HEK293 (cell line): ENCODE data around the gene PRKAB2.

Source experiments
- EGR2 ChIP-seq: fragments of 450-650 bp; formaldehyde crosslinking; IDR thresholded peaks from 2 replicates; pipeline ENCODE4 v1.5.1; 2016; ENCODE audit warnings: low read depth, missing biosample characterization, missing genetic modification characterization
- GLIS2 ChIP-seq: fragments of 450-650 bp; formaldehyde crosslinking; IDR thresholded peaks from 2 replicates; pipeline ENCODE4 v1.5.1; 2016; ENCODE audit warnings: missing biosample characterization, missing genetic modification characterization
- HOXC10 ChIP-seq: sonication (generic); formaldehyde crosslinking; IDR thresholded peaks from 2 replicates; pipeline ENCODE4 v1.8.1; 2023; ENCODE audit warnings: mild to moderate bottlenecking, missing genetic modification reagents
- KLF1 ChIP-seq: fragments of 450-650 bp; formaldehyde crosslinking; IDR thresholded peaks from 2 replicates; pipeline ENCODE4 v1.5.1; 2016; ENCODE audit warnings: missing biosample characterization, missing genetic modification characterization
- ZNF146 ChIP-seq: fragments of 450-650 bp; formaldehyde crosslinking; IDR thresholded peaks from 2 replicates; pipeline ENCODE4 v1.5.1; 2016; ENCODE audit warnings: missing biosample characterization, missing genetic modification characterization
- ZNF23 ChIP-seq: fragments of 450-650 bp; formaldehyde crosslinking; IDR thresholded peaks from 2 replicates; pipeline ENCODE4 v1.5.1; 2016; ENCODE audit warnings: missing biosample characterization, missing genetic modification characterization, borderline replicate concordance
- ZNF274 ChIP-seq, 2 experiments: fragments of 200-500 bp in 1 of 2; fragments of 450-650 bp in 1 of 2; sonication (Bioruptor generic) in 1 of 2; formaldehyde crosslinking in 1 of 2; IDR thresholded peaks; 2 replicates each; pipeline versions ENCODE4 v1.5.1 to v1.6.1; 2014 to 2016; ENCODE audit warnings: borderline replicate concordance in 1 of 2, inconsistent platforms in 1 of 2, low read length in 1 of 2, missing biosample characterization in 1 of 2, missing genetic modification characterization in 1 of 2
- ZNF302 ChIP-seq: fragments of 450-650 bp; formaldehyde crosslinking; IDR thresholded peaks from 2 replicates; pipeline ENCODE4 v1.5.1; 2016; ENCODE audit warnings: missing biosample characterization, missing genetic modification characterization, low read depth
- ZNF311 ChIP-seq: fragments of 450-650 bp; formaldehyde crosslinking; IDR thresholded peaks from 2 replicates; pipeline ENCODE4 v1.5.1; 2017; ENCODE audit warnings: missing biosample characterization, missing genetic modification characterization, borderline replicate concordance
- ZNF394 ChIP-seq: fragments of 450-650 bp; formaldehyde crosslinking; IDR thresholded peaks from 2 replicates; pipeline ENCODE4 v1.5.1; 2016; ENCODE audit warnings: missing biosample characterization, missing genetic modification characterization, mild to moderate bottlenecking, moderate library complexity, borderline replicate concordance
- ZNF510 ChIP-seq: fragments of 450-650 bp; formaldehyde crosslinking; IDR thresholded peaks from 2 replicates; pipeline ENCODE4 v1.5.1; 2018; ENCODE audit warnings: mild to moderate bottlenecking, missing genetic modification characterization, missing biosample characterization; ENCODE audit not compliant: insufficient replicate concordance
- ZNF549 ChIP-seq: fragments of 450-650 bp; IDR thresholded peaks from 2 replicates; pipeline ENCODE4 v1.5.1; 2018; ENCODE audit warnings: missing biosample characterization, missing genetic modification characterization, mild to moderate bottlenecking, inconsistent platforms, moderate library complexity
- ZNF571 ChIP-seq: fragments of 450-650 bp; formaldehyde crosslinking; IDR thresholded peaks from 2 replicates; pipeline ENCODE4 v1.5.0; 2017; ENCODE audit warnings: missing biosample characterization, missing genetic modification characterization
- ZNF629 ChIP-seq: fragments of 450-650 bp; formaldehyde crosslinking; IDR thresholded peaks from 2 replicates; pipeline ENCODE4 v1.5.1; 2017; ENCODE audit warnings: missing biosample characterization, missing genetic modification characterization
- TF ChIP-seq, protein P1 (sequence below): fragments of 450-650 bp; formaldehyde crosslinking; IDR thresholded peaks from 2 replicates; pipeline ENCODE4 v1.5.1; 2016; ENCODE audit warnings: missing biosample characterization, missing genetic modification characterization
- TF ChIP-seq, protein P2 (sequence below): fragments of 450-650 bp; formaldehyde crosslinking; IDR thresholded peaks from 2 replicates; pipeline ENCODE4 v1.5.1; 2016; ENCODE audit warnings: missing biosample characterization, missing genetic modification characterization
- TF ChIP-seq, protein P3 (sequence below): fragments of 450-650 bp; formaldehyde crosslinking; IDR thresholded peaks from 2 replicates; pipeline ENCODE4 v1.5.1; 2016; ENCODE audit warnings: missing biosample characterization, missing genetic modification characterization
- TF ChIP-seq, protein P4 (sequence below): sonication (generic); formaldehyde crosslinking; IDR thresholded peaks from 2 replicates; pipeline ENCODE4 v1.8.1; 2022; ENCODE audit warnings: mild to moderate bottlenecking, moderate library complexity, missing genetic modification reagents
- TF ChIP-seq, protein P5 (sequence below): fragments of 450-650 bp; IDR thresholded peaks from 2 replicates; pipeline ENCODE4 v1.5.1; 2018; ENCODE audit warnings: missing biosample characterization, mild to moderate bottlenecking, missing genetic modification characterization
- TF ChIP-seq, protein P6 (sequence below): fragments of 450-650 bp; formaldehyde crosslinking; IDR thresholded peaks from 2 replicates; pipeline ENCODE4 v1.5.1; 2016; ENCODE audit warnings: missing biosample characterization, missing genetic modification characterization

Gene PRKAB2

DNA sequence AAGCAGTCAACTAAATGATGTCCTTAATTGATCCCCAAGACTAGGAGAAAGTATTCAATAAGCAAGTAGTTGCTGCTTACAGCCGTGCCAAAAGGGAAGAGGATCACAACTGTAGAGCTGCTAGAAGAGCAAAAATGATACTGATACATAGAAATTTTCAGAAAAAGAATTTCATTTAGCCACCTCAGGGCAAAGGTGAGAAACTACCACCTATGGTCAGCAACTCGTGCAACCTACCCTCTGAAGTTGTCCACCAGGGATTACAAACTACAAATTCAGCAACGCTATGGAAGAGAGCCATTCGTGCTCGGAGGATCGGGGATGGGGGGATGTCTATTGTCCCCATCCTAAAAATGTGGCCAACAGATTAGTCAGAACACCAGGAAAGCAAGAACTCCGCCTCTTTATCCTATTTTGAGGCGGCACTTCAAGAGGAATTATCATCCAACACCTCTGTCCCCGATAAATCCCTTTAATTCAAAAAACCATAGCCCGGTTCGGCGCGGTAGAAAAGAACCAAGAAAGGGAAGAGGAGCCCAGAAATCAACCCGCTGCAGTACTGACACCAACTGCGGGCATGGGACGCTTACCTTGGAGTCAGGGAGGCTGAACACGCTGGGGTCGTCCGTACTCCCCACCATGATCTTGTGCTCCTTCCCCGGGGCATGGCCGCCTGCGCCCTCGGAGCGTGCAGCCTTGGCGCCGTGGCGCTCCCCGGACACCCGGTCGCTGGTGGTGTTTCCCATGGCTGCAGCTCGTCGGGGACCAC is 687 bp downstream of the PRKAB2 start (continued):
- TF ChIP-seq ZNF274 (IDR thresholded peaks at IDR 0.05; ENCODE audit: low read length) (no peak), ZNF274 (tag by site-specific recombination; IDR thresholded peaks at IDR 0.05; ENCODE audit: borderline replicate concordance) (no peak), ZNF510 (tag by site-specific recombination) (no peak), ZNF394 (tag by site-specific recombination) (no peak), ZNF302 (tag by site-specific recombination) (no peak), ZNF571 (tag by site-specific recombination) (no peak), ZNF311 (tag by site-specific recombination) (no peak), HOXC10 (CRISPR knock-in tag) (0 out of 2 replicates have a peak, but pooled peaks have one; percentile 16), KLF1 (tag by site-specific recombination) (no peak), ZNF629 (no peak), ZNF146 (tag by site-specific recombination) (no peak), ZNF549 (no peak), EGR2 (no peak), ZNF23 (no peak), GLIS2 (no peak)
- TF ChIP-seq, protein P1, sequence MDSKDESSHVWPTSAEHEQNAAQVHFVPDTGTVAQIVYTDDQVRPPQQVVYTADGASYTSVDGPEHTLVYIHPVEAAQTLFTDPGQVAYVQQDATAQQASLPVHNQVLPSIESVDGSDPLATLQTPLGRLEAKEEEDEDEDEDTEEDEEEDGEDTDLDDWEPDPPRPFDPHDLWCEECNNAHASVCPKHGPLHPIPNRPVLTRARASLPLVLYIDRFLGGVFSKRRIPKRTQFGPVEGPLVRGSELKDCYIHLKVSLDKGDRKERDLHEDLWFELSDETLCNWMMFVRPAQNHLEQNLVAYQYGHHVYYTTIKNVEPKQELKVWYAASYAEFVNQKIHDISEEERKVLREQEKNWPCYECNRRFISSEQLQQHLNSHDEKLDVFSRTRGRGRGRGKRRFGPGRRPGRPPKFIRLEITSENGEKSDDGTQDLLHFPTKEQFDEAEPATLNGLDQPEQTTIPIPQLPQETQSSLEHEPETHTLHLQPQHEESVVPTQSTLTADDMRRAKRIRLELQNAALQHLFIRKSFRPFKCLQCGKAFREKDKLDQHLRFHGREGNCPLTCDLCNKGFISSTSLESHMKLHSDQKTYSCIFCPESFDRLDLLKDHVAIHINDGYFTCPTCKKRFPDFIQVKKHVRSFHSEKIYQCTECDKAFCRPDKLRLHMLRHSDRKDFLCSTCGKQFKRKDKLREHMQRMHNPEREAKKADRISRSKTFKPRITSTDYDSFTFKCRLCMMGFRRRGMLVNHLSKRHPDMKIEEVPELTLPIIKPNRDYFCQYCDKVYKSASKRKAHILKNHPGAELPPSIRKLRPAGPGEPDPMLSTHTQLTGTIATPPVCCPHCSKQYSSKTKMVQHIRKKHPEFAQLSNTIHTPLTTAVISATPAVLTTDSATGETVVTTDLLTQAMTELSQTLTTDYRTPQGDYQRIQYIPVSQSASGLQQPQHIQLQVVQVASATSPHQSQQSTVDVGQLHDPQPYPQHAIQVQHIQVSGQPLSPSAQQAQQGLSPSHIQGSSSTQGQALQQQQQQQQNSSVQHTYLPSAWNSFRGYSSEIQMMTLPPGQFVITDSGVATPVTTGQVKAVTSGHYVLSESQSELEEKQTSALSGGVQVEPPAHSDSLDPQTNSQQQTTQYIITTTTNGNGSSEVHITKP (tag by site-specific recombination) = no peak
- TF ChIP-seq, protein P2, sequence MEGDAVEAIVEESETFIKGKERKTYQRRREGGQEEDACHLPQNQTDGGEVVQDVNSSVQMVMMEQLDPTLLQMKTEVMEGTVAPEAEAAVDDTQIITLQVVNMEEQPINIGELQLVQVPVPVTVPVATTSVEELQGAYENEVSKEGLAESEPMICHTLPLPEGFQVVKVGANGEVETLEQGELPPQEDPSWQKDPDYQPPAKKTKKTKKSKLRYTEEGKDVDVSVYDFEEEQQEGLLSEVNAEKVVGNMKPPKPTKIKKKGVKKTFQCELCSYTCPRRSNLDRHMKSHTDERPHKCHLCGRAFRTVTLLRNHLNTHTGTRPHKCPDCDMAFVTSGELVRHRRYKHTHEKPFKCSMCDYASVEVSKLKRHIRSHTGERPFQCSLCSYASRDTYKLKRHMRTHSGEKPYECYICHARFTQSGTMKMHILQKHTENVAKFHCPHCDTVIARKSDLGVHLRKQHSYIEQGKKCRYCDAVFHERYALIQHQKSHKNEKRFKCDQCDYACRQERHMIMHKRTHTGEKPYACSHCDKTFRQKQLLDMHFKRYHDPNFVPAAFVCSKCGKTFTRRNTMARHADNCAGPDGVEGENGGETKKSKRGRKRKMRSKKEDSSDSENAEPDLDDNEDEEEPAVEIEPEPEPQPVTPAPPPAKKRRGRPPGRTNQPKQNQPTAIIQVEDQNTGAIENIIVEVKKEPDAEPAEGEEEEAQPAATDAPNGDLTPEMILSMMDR (tag by site-specific recombination) = 0 out of 2 replicates have a peak, but pooled peaks have one; percentile 17
- TF ChIP-seq, protein P3, sequence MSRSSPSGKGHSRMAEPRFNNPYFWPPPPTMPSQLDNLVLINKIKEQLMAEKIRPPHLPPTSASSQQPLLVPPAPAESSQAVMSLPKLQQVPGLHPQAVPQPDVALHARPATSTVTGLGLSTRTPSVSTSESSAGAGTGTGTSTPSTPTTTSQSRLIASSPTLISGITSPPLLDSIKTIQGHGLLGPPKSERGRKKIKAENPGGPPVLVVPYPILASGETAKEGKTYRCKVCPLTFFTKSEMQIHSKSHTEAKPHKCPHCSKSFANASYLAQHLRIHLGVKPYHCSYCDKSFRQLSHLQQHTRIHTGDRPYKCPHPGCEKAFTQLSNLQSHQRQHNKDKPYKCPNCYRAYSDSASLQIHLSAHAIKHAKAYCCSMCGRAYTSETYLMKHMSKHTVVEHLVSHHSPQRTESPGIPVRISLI (tag by site-specific recombination) = no peak
- TF ChIP-seq, protein P4, sequence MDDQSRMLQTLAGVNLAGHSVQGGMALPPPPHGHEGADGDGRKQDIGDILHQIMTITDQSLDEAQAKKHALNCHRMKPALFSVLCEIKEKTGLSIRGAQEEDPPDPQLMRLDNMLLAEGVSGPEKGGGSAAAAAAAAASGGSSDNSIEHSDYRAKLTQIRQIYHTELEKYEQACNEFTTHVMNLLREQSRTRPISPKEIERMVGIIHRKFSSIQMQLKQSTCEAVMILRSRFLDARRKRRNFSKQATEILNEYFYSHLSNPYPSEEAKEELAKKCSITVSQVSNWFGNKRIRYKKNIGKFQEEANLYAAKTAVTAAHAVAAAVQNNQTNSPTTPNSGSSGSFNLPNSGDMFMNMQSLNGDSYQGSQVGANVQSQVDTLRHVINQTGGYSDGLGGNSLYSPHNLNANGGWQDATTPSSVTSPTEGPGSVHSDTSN (CRISPR knock-in tag) = no peak
- TF ChIP-seq, protein P5, sequence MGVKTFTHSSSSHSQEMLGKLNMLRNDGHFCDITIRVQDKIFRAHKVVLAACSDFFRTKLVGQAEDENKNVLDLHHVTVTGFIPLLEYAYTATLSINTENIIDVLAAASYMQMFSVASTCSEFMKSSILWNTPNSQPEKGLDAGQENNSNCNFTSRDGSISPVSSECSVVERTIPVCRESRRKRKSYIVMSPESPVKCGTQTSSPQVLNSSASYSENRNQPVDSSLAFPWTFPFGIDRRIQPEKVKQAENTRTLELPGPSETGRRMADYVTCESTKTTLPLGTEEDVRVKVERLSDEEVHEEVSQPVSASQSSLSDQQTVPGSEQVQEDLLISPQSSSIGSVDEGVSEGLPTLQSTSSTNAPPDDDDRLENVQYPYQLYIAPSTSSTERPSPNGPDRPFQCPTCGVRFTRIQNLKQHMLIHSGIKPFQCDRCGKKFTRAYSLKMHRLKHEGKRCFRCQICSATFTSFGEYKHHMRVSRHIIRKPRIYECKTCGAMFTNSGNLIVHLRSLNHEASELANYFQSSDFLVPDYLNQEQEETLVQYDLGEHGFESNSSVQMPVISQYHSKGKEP = no peak
- TF ChIP-seq, protein P6, sequence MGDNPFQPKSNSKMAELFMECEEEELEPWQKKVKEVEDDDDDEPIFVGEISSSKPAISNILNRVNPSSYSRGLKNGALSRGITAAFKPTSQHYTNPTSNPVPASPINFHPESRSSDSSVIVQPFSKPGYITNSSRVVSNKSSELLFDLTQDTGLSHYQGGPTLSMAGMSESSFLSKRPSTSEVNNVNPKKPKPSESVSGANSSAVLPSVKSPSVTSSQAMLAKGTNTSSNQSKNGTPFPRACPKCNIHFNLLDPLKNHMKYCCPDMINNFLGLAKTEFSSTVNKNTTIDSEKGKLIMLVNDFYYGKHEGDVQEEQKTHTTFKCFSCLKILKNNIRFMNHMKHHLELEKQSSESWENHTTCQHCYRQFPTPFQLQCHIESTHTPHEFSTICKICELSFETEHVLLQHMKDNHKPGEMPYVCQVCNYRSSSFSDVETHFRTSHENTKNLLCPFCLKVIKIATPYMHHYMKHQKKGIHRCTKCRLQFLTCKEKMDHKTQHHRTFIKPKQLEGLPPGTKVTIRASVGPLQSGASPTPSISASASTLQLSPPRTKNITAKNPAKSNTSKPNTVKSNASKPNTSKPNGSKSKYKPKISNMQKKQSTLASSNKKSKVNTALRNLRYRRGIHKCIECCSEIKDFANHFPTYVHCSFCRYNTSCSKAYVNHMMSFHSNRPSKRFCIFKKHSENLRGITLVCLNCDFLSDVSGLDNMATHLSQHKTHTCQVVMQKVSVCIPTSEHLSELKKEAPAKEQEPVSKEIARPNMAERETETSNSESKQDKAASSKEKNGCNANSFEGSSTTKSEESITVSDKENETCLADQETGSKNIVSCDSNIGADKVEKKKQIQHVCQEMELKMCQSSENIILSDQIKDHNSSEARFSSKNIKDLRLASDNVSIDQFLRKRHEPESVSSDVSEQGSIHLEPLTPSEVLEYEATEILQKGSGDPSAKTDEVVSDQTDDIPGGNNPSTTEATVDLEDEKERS = no peak
- TF ChIP-seq, all 188 proteins: peak for 5
